GM12872 (cell line): ENCODE results near the gene ZNF776.

ENCODE experiments used
- CTCF ChIP-seq: IDR thresholded peaks from 3 replicates; pipeline ENCODE4 v1.5.1; 2011; ENCODE audit warnings: low read depth, mild to moderate bottlenecking, low read length, moderate library complexity; ENCODE audit not compliant: insufficient read depth

Gene ZNF776

DNA sequence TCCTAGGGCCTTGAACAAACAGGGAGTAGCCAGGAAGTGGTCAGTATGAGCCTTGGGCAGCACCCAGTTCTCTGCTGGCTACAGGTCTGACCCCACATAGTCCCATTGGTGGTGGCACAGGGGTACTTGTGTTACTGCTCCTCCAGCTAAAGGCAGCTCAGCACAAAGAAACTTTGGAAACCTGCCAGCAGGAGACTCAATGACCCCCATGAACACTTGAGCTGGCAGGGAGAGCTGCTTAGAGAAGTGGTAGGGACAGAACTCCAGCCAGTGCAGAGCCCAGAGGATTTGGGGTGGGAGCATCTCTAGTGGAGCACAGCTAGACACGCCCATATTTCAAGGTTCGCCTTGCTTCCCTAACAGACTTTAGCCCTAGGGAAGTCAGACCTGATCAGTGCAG lies 12.5 kb downstream of the ZNF776 start:
- no peak for TF ChIP-seq CTCF

- no peak for TF ChIP-seq CTCF
These were observed 22.9 kb downstream of the ZNF776 start, which contains the start of gene ZNF586 for GRCh38 chr19:57769345-57770131. ZNF586 (plus strand) TSS chr19:57769676; CDS start chr19:57769843, 167 bp downstream.

DNA sequence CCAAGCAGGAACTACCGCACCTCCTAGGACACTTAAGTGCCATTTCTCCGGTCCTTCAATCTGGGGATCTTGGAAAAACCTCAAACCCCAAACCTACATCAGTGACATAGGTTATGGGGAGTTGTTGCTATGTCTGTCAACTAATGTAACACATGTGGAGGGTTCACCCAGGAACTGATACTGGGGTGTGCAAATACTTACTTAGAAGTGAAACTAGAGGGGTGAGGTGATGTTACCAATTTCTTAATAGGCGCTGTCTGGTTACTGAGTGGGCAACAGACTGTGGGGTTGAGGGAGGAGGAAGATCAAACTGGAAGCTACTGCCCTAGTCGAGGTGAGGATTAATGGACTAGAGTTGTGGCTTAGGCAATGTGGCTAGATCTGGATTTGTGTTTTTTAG lies 24.8 kb downstream of the ZNF776 start:
- no peak for TF ChIP-seq CTCF

DNA sequence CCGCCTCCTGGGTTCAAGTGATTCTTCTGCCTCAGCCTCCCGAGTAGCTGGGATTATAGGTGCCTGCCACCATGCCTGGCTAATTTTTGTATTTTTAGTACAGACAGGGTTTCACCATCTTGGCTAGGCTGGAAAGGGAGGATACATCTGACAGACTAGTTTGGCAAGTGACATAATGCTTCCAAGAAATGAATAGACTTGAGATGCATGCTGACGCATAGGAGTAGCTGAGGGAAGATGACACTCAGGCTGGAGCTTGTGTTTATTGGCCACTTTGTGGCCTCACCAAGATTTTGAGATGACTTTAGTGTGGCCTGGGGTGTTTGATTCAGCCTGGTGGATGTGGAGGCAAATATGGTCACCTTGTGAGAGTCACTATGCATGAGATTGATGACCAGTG lies 26.9 kb downstream of the ZNF776 start:
- TF ChIP-seq CTCF: no peak

DNA sequence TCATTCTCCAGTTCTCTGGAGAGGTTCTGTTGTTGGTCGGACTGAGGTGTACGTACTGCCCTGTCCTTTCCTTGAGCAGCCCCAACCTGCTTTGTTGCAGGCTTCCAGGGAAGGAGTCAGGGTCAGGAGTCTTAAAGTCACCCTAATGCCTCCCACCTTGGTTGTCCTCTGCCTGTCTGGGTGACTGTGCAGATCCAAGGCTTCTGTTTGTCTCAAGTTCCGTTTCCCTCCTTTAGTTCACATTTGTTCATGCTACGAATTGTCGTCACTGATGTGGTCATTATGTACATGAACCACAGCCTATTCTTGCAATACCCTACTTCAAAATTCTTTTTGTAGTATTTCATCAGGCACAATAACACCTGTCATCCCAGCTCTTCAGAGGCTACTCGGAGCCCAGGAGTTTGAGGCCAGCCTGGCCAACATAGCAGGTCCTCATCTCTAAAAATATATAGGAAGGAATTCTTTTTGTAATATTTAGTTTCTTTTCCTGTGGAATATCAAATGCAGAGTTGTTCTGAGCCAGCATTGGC lies 30.2 kb downstream of the ZNF776 start:
- no peak for TF ChIP-seq CTCF

DNA sequence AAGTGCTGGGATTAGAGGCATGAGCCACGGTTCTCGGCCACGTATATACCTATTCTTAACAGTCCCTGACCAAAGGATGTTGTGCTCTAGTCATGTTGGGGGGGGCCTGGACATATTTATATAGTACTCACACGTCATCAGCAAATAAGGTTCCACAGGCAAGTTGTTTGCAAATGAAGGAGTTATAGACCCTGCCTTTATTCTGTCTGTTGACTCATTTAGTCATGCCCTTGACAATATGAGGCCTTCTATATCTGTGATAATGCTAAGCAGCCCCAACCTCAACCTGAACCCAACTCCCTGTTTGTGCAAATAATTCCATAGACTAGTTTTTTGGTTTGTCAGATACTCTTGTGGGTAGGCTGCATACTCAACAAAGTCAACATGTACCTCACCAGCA lies 31.7 kb downstream of the ZNF776 start:
- no peak for TF ChIP-seq CTCF

GRCh38 chr19:57779220-57779845 lies 32.7 kb downstream of the ZNF776 start:
- no peak for TF ChIP-seq CTCF
